Caco-2 (cell line): ENCODE measurements around the gene PIGL. TPM values are rescaled to one million over a fixed set of nuclear protein-coding genes. Genes with fewer than 3 reads are reported as not detected.
A peak's percentile ranks its signal among the peaks of the same experiment; 100 is the strongest.

Source experiments
- BruUV-seq: library from RNA; stranded (reverse); fragments of 400-500 nt; replicated peaks from 2 replicates; lab custom pipeline; 2021; lab: Mats Ljungman, UMichigan
- CTCF ChIA-PET: fragments of 300-600 bp; sonication (Branson Sonifier 250); formaldehyde crosslinking; loops from one replicate; lab custom pipeline; 2022; ENCODE audit warnings: antibody characterized with exemption; lab: Charles Lee
- POLR2A ChIA-PET: fragments of 300-600 bp; sonication (Branson Sonifier 250); formaldehyde crosslinking; loops from one replicate; lab custom pipeline; 2022; ENCODE audit warnings: antibody characterized with exemption; lab: Charles Lee
- DNase-seq, 2 experiments: peaks; one replicate each; pipeline versions ENCODE4 v3.0.0 to v3.0.0-alpha.2; 2020 to 2022
- H3K27me3 ChIP-seq: replicated peaks from 2 replicates; pipeline ENCODE4 v1.6.0; 2011; ENCODE audit warnings: low read length; ENCODE audit not compliant: control insufficient read depth, insufficient read depth
- H3K36me3 ChIP-seq: 2 replicates; pipeline ENCODE4 v1.5.1; 2011; ENCODE audit warnings: low read length; ENCODE audit not compliant: control insufficient read depth, insufficient read depth
- H3K4me1 ChIP-seq: fragments of 250-450 bp; sonication (Bioruptor Pico); 2 replicates; pipeline ENCODE4 v1.5.1; 2020; ENCODE audit warnings: mild to moderate bottlenecking
- H3K4me3 ChIP-seq: 2 replicates; pipeline ENCODE4 v1.5.1; 2011; ENCODE audit warnings: low read depth, mild to moderate bottlenecking, control low read depth, low read length
- H3K9me3 ChIP-seq: fragments of 250-450 bp; sonication (Bioruptor Pico); 2 replicates; pipeline ENCODE4 v1.5.1; 2020; ENCODE audit warnings: mild to moderate bottlenecking, moderate library complexity
- H3K27ac Mint-ChIP-seq: one replicate; pipeline ENCODE4 v1.8.0; 2022; ENCODE audit warnings: mixed read lengths; ENCODE audit not compliant: unreplicated experiment
- H3K27me3 Mint-ChIP-seq: one replicate; pipeline ENCODE4 v1.8.0; 2022; ENCODE audit warnings: mixed read lengths; ENCODE audit not compliant: insufficient read depth, unreplicated experiment
- H3K36me3 Mint-ChIP-seq: one replicate; pipeline ENCODE4 v1.8.0; 2022; ENCODE audit warnings: mild to moderate bottlenecking, mixed read lengths; ENCODE audit not compliant: insufficient read depth, unreplicated experiment
- H3K4me1 Mint-ChIP-seq: one replicate; pipeline ENCODE4 v1.8.0; 2022; ENCODE audit warnings: low read depth, mixed read lengths; ENCODE audit not compliant: unreplicated experiment
- H3K4me3 Mint-ChIP-seq: one replicate; pipeline ENCODE4 v1.8.0; 2022; ENCODE audit warnings: mild to moderate bottlenecking, moderate library complexity, mixed read lengths; ENCODE audit not compliant: unreplicated experiment
- H3K9me3 Mint-ChIP-seq: one replicate; pipeline ENCODE4 v1.8.0; 2022; ENCODE audit warnings: mixed read lengths; ENCODE audit not compliant: unreplicated experiment
- CTCF ChIP-seq, 2 experiments: fragments of 200-600 bp in 1 of 2; IDR thresholded peaks; 1 replicate in 1 of 2; 2 replicates in 1 of 2; pipeline versions ENCODE4 v1.5.1 to v1.8.0; 2011 to 2022; ENCODE audit warnings: antibody characterized with exemption in 1 of 2, control low read depth in 1 of 2, inconsistent platforms in 1 of 2, low read depth in 1 of 2, low read length in 1 of 2, mild to moderate bottlenecking in 1 of 2, moderate library complexity in 1 of 2; ENCODE audit not compliant: insufficient read depth in 1 of 2, severe bottlenecking in 1 of 2, unreplicated experiment in 1 of 2
- intact Hi-C: fragments of 100-400 bp; cut with micrococcal nuclease; formaldehyde crosslinking; loops from one replicate; pipeline ENCODE4 v1.10.0; 2022; ENCODE audit not compliant: unreplicated experiment
- total RNA-seq: library from RNA; stranded (reverse); gene quantifications from 2 replicates; pipeline ENCODE4 v1.2.3, GENCODE V29; 2022

The PIGL gene
- total RNA-seq, 1 experiment from 2014 or later: 21.1 TPM

GRCh38 chr17:16348586-16348985 lies 131.6 kb downstream of the PIGL start:
- no TSS peak for BruUV-seq
- H3K4me3 Mint-ChIP-seq: no peak overlapping the region
- ChIA-PET CTCF (interaction anchor here (1.1 kb wide), 1 partner anchor 15 kb away, joined by 3 read pairs; no protein-coding TSS in a partner anchor), POLR2A (no interaction called here)
- no peak for TF ChIP-seq CTCF (IDR thresholded peaks at IDR 0.05; ENCODE audit: insufficient read depth in 1 of 2, low read depth in 1 of 2, low read length in 1 of 2, severe bottlenecking in 1 of 2, unreplicated experiment in 1 of 2)
- H3K27me3 Mint-ChIP-seq: no peaks in the 10 kb centered on the region
- H3K27ac Mint-ChIP-seq: no peak overlapping the region
- no peaks in the 10 kb centered on the region for H3K36me3 ChIP-seq
- no peaks in the 10 kb centered on the region for H3K9me3 Mint-ChIP-seq
- H3K9me3 ChIP-seq: 0 out of 2 replicates have a peak, but pooled peaks cover 4% of the 10 kb centered on the region
- no peak overlapping the region for H3K4me3 ChIP-seq
- peaks cover 37% of the 10 kb centered on the region for H3K36me3 Mint-ChIP-seq
- no peaks in the 10 kb centered on the region for H3K27me3 ChIP-seq
- intact Hi-C loops: no loop called here
- peaks cover 7% of the 10 kb centered on the region; the same call in 1 of the 2 replicates for H3K4me1 ChIP-seq
- DNase-seq: no peak
- H3K4me1 Mint-ChIP-seq: no peaks in the 10 kb centered on the region

DNA sequence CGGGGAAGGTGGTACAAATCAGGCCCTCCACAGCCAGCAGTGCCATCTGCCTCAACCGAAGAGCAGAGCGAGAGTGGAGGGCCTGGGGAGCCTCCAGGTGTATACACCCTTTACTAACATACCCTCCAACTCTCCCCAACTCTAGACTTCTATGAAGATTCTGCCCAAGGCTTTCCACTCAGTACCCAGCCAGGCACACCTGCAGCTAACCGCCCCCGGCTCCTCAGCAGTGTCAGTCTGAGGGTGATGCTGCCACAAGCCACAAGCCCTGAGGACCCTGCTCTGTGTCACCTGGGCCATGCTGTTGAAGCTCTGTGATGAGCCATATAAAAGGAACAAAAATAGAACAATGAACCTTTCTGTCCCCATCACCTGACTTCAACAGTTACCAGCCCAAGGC lies 132.4 kb downstream of the PIGL start:
- Histone ChIP-seq H3K9me3 (0 out of 2 replicates have a peak, but pooled peaks cover 4% of the 10 kb centered on the region), H3K36me3 (no peaks in the 10 kb centered on the region), H3K27me3 (no peaks in the 10 kb centered on the region), H3K4me3 (no peak overlapping the region), H3K4me1 (peaks cover 7% of the 10 kb centered on the region; the same call in 1 of the 2 replicates)
- H3K4me1 Mint-ChIP-seq: no peaks in the 10 kb centered on the region
- ChIA-PET POLR2A (no interaction called here), CTCF (no interaction called here)
- no TSS peak for BruUV-seq
- no peaks in the 10 kb centered on the region for H3K27me3 Mint-ChIP-seq
- H3K4me3 Mint-ChIP-seq: no peak overlapping the region
- no peak overlapping the region for H3K27ac Mint-ChIP-seq
- intact Hi-C loops: no loop called here
- peaks cover 32% of the 10 kb centered on the region for H3K36me3 Mint-ChIP-seq
- H3K9me3 Mint-ChIP-seq: no peaks in the 10 kb centered on the region
- TF ChIP-seq CTCF (IDR thresholded peaks at IDR 0.05; ENCODE audit: insufficient read depth in 1 of 2, low read depth in 1 of 2, low read length in 1 of 2, severe bottlenecking in 1 of 2, unreplicated experiment in 1 of 2): no peak
- DNase-seq: no peak

GRCh38 chr17:16351831-16352230 lies 134.8 kb downstream of the PIGL start:
- intact Hi-C loops: loop anchor here (2.0 kb wide), 1 partner anchor 65 kb away; no protein-coding TSS in a partner anchor
- H3K27ac Mint-ChIP-seq: peak overlapping the region; percentile 88

More at GRCh38 chr17:16351831-16352230, 134.8 kb downstream of the PIGL start:
- H3K9me3 Mint-ChIP-seq: no peaks in the 10 kb centered on the region
- Histone ChIP-seq H3K4me3 (peak overlapping the region; percentile 55), H3K36me3 (no peaks in the 10 kb centered on the region), H3K9me3 (0 out of 2 replicates have a peak, but pooled peaks cover 4% of the 10 kb centered on the region), H3K4me1 (peaks cover 7% of the 10 kb centered on the region; the same call in 1 of the 2 replicates), H3K27me3 (no peaks in the 10 kb centered on the region)
- DNase-seq: no peak
- no peaks in the 10 kb centered on the region for H3K4me1 Mint-ChIP-seq
- ChIA-PET POLR2A (interaction anchor here (2.4 to 2.8 kb wide), 2 partner anchors 29 to 87 kb away, joined by 12 to 15 read pairs; partner anchors contain the start of gene UBB), CTCF (interaction anchor here (3.0 kb wide), 1 partner anchor 12 kb away, joined by 17 read pairs; no protein-coding TSS in a partner anchor)
- peak overlapping the region; percentile 93 for H3K4me3 Mint-ChIP-seq
- H3K36me3 Mint-ChIP-seq: peaks cover 24% of the 10 kb centered on the region
- BruUV-seq: no TSS peak
- no peak for TF ChIP-seq CTCF (IDR thresholded peaks at IDR 0.05; ENCODE audit: insufficient read depth in 1 of 2, low read depth in 1 of 2, low read length in 1 of 2, severe bottlenecking in 1 of 2, unreplicated experiment in 1 of 2)
- no peaks in the 10 kb centered on the region for H3K27me3 Mint-ChIP-seq
